Right ventricle myocardium inferior (tissue), 1 donor: ENCODE data around the gene HLA-G. TPM values are rescaled to one million over a fixed set of nuclear protein-coding genes. Genes with fewer than 3 reads are reported as not detected.

ENCODE experiments used
- ATAC-seq: fragments of 200-7000 bp; cut with Tn5 transposase; one replicate; pipeline ENCODE4 v1.9.1; 2020; ENCODE audit warnings: mild to moderate bottlenecking, moderate library complexity
- DNase-seq: peaks from one replicate; pipeline ENCODE4 v3.0.0; 2021; ENCODE audit errors: missing footprints
- intact Hi-C: fragments of 100-400 bp; cut with DNase I; formaldehyde crosslinking; loops from one replicate; pipeline ENCODE4 v1.11.0; 2022
- total RNA-seq: library from RNA; stranded (reverse); fragmentation: NEBNext Ultra II Directional; extraction: Animal tissue kit (Norgen Biotek cat#: 25700); gene quantifications from one replicate; pipeline ENCODE4 v1.2.1, GENCODE V29; 2021
- donor health status: DM: no; HTN: yes; CAD: no; lungs with severe emphysema.

The HLA-G gene
- total RNA-seq, 1 donor from 2014 or later, result not detected

DNA sequence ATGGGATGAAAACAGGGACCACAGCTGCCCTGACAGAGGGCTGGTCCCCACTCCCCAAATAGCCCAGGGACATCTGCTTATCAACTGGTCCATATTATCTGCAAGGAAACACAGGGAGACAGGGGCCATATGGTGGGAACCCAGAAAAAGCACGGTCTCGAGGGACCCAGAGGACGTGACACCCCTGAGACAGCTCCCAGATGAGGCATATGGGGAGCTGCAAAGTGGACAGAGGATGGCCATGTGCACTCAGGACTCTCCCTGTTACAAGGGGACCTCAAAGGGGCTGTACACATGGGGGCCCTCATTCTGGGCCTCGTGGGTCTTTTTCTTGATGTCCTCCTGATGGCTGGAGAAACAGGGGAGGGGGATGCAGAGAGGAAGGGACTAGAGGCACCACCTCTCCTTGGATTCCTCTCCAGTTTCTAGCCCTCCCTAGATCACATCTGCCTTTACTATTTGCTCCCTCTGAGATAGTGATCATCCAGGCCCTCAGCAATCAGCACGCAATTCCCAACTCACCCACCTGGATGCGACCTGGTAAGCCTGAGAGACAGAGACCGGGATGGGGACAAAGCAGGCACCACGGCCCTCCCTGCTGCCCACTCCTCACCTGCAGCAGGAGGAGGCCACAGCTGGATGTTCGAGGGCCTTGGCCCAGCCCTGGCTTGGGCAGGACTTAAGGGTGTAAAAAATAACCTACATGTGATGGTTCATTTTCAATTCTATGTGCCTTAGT lies 13.1 kb upstream of the HLA-G start:
- DNase-seq (no peak), ATAC-seq (no peak)
- intact Hi-C loops, result no loop called here

DNA sequence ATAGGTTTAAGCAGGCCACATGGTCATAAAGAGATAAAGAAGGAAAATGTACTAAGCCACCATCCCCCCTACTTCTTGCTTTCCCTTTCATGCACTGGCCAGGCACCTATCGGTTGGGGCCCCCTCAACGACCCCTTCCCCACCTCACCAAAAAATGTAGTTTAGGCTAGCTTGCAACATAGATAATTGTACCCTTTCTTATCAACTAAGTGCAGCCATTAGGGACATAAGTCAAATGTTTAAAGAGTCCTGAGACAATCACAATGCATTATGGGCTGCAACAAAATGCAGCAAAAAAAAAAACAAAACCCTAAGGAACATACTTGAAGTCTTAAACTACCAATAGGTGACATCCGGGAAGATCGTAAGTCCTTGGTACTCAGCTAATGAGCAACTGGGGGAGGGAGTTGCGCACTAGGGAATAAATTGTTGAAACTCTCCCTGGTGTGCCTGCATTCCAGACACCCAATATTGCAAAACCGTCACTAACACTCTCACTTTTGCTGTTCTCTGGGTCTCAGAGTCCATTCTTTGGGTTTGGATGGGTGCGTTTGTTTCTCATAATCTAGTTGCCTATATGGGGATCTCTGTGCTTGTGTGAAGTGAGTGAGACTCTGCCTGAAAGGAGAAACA lies 12.4 kb upstream of the HLA-G start:
- ATAC-seq (no peak), DNase-seq (no peak)
- intact Hi-C loops, result no loop called here

DNA sequence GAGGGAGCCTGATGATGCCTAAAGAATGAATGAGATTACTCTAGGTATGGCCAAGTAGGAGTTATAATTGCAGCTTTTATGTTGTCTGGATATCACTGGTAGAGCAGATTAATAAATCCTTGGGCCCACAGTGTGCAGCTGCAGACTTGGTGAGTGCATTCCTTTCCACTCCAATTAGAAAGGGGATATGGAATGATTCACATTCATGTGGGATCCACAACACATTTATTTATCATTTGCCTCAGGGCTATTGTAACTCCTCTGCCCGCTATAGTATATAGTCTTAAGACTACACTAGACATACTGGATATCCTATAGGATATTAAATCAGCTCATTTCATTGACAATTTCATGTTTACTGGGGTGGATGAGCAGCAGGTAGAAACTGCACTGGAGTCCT lies 11.6 kb upstream of the HLA-G start:
- DNase-seq, result no peak
- intact Hi-C loops, result no loop called here
- ATAC-seq, result no peak

DNA sequence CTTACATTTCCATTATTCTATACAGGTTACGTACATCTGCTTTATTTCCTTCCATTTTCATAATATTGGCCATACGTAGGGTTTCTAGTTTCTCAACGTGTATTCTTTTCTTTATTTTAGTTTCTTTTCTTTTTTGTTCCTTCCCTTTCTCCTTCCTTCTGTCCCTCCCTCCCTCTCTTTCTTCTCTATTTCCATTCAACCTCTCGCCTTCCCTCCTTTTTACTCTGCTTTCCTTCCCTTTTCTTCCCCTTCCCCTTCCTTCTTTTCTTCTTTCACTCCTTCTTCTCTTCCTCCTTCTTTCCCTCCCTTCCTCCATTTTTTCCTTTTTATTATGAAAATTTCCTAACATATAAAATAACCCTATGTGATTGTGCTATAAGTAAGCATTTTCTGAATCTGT lies 8.7 kb upstream of the HLA-G start:
- no peak for ATAC-seq

DNA sequence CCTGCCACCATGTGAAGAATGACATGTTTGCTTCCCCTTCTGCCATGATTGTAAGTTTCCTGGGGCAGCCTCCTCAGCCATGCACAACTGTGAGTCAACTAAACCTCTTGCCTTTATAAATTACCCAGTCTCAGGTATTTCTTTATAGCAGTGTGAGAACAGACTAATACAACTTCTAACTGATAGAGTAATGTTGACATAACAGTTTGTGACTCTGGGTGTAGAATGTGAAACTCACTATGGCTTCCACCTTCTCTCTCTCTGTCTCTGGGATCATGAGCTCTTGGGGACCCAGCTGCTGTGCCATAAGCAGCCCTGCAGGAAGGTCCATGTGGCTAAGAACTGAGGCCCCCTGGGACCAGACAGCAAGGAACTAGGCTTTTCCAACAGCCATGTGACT lies 3.5 kb upstream of the HLA-G start:
- intact Hi-C loops, result no loop called here
- DNase-seq (no peak), ATAC-seq (no peak)

More for the DNA sequence above, 8.7 kb upstream of the HLA-G start:
- DNase-seq, result no peak
- intact Hi-C loops, result no loop called here

DNA sequence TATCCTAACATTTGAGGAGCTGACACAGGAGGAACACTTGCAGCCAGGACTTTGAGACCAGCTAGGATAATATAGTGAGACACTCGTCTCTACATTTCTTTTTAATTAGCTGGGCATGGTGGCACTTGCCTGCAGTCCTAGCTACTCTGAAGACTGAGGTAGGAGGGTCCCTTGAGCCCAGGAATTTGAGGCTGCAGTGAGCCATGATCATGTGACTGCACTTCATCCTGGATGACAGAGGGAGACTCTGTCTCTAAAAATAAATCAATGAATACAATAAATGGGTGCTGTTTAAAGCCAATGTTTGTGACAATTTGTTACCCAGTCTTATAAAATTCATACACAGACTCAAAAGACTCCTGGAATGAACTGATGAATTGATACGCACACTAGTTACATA lies 1.8 kb upstream of the HLA-G start:
- DNase-seq (no peak), ATAC-seq (no peak)
- intact Hi-C loops, result no loop called here

DNA sequence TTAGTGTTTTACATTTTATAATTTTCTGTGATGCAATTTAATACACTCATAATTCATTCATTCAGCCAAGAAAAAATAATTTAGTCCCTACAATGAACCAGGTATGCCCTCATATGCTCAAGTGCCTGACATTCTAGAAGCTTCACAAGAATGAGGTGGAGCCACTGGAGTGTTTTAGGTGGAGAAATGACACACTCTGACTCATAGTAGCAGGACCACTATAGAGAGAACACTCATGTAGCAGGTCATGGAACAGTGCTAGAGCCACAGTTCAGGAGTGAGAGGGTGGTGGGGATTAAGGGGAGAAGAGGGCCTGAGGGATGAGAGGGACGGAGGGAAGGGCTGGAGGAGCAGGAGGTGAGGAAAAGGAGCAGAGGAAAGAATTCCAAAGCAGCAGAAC lies 1.4 kb upstream of the HLA-G start:
- no peak for DNase-seq
- ATAC-seq, result no peak
- intact Hi-C loops, result no loop called here

DNA sequence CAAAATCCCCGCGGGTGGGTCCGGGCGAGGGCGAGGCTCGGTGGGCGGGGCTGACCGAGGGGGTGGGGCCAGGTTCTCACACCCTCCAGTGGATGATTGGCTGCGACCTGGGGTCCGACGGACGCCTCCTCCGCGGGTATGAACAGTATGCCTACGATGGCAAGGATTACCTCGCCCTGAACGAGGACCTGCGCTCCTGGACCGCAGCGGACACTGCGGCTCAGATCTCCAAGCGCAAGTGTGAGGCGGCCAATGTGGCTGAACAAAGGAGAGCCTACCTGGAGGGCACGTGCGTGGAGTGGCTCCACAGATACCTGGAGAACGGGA lies 809 bp downstream of the HLA-G start:
- intact Hi-C loops, result no loop called here
- ATAC-seq, result no peak

DNA sequence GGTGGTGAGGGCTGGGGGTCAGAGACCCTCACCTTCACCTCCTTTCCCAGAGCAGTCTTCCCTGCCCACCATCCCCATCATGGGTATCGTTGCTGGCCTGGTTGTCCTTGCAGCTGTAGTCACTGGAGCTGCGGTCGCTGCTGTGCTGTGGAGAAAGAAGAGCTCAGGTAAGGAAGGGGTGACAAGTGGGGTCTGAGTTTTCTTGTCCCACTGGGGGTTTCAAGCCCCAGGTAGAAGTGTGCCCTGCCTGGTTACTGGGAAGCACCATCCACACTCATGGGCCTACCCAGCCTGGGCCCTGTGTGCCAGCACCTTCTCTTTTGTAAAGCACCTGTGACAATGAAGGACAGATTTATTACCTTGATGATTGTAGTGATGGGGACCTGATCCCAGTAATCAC lies 2.1 kb downstream of the HLA-G start:
- intact Hi-C loops, result no loop called here
- ATAC-seq, result no peak
- peak; percentile 55 for DNase-seq

More for the DNA sequence above, 809 bp downstream of the HLA-G start:
- DNase-seq, result no peak

DNA sequence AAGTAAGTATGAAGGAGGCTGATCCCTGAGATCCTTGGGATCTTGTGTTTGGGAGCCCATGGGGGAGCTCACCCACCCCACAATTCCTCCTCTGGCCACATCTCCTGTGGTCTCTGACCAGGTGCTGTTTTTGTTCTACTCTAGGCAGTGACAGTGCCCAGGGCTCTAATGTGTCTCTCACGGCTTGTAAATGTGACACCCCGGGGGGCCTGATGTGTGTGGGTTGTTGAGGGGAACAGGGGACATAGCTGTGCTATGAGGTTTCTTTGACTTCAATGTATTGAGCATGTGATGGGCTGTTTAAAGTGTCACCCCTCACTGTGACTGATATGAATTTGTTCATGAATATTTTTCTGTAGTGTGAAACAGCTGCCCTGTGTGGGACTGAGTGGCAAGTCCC lies 2.8 kb downstream of the HLA-G start:
- ATAC-seq, result no peak
- intact Hi-C loops, result no loop called here

DNA sequence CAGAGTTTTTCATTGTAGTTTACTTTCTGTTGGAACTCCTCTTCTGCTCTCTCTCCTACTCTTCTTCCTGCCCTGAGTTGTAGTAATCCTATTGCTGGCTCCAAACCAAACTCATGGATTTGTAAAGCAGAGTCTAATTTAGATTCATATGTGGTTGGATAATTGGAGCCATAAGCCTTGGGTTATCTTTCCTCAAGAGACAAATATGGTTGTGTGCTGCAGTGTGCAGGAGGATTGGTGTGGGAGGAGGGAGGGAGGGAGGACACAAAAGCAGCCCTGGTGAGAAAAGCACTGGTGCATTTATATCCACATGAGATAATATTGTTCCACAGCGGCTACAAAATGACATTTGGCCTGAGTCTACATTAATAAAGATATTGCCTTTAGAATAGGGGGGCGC lies 4.2 kb downstream of the HLA-G start:
- DNase-seq, result no peak
- no peak for ATAC-seq
- intact Hi-C loops, result no loop called here

More for the DNA sequence above, 2.8 kb downstream of the HLA-G start:
- no peak for DNase-seq

DNA sequence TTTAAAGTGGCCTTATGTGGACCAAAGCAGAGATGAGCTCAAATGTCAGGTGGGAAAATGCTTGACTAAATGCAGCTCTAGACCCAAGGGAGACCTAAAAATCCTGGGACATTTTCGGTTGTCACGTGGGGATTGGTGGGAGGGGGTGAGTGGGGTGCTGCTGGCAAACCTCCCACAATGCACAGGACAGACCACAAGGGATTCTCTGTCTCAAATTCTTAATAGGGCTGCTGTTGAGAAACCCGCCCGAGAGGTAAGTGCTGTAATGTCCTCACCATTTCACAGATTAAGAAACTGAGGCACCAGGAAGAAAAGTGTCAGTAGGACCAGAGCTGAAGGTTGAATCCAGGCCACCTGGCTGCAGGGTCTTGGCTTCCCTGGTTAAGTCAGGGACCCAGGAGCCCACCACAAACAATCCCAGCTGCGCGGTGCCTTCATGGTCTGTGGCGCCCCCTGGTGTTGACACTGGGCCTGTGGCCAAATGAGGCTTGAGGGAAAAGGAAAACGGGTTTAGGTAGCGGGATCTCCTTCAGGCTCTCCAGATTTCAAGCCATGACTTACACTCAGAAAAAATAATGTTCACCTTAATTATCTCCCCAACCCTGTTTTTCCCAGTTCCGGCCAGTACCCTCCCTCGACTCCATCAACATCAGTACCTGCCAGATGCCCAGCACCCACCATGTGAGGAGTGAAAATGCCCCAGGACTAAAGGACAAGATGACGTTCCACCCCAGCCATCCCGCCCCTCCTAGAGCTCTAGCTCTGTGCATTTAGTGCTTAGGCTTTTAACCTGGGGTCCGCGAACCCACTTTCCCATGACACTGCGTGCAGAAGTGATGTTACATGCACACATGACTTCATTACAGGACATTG lies 7.2 kb downstream of the HLA-G start:
- DNase-seq, result peak; percentile 72
- intact Hi-C loops, result loop anchor here (1.0 kb wide), 2 partner anchors 96 to 128 kb away; no protein-coding TSS in a partner anchor

DNA sequence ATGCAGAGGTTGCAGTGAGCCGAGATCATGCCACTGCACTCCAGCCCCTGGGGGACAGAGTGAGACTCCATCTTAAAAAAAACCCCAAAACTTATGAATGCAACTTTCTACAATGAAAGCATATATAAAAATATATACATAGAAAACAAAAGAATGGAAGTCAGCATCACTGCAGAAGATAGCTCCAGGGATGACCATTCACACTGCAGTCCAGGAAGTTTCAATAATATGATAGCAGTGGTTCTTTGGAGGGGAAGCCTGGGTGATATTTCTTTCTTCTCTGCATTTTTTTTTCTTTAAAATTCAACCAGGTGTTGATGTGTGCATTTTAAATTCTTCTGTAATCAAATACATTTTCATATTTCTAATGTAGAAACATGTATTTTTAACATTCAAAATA lies 12.3 kb downstream of the HLA-G start:
- intact Hi-C loops, result no loop called here
- DNase-seq (no peak), ATAC-seq (no peak)

More for the DNA sequence above, 7.2 kb downstream of the HLA-G start:
- peak; percentile 48 for ATAC-seq

DNA sequence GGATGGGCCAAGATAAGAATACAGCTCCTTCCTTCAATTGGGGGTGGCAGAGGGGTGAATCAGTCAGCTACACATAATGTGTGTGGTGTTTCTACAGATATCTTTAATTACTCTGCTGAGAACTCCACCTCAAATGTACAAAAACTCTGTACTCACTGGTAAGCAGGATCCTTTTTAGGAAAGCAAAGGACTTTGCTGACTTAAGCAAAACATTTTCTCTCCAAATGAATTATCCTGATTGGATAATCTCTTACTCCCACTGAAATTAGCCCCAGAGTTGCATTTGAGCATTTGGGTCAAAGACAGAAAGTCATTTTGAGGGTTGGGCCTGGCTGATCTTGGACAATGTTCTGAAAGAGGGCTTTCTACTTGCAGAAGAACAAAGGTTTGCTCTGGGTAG lies 13.4 kb downstream of the HLA-G start:
- no peak for DNase-seq
- intact Hi-C loops, result no loop called here

DNA sequence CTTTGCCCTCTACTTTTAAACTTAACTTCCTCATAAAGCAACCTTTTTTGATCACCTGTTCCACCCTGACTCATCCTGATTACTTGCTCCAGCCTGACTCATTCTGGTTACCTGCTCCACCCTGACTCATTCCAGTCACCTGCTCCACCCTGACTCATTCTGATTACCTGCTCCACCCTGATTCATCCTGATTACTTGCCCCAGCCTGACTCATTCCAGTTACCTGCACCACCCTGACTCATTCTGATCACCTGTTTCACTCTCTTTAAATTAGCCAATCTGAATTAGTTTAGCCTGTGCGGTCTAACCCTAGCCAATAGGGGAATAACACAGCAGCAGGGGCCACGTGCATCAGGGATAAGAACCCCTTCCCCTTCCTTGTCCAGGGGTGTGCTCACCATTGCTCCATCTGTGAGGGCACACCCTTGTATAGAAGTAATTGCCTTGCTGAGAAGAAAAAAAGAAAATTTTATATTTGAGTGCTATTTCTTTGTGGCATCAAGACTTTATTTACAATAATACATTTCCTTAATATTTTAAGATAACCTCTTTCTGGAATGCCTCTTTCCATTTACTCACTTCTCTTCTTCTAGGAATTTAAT lies 17.9 kb downstream of the HLA-G start:
- DNase-seq (no peak), ATAC-seq (no peak)
- intact Hi-C loops, result no loop called here

More for the DNA sequence above, 13.4 kb downstream of the HLA-G start:
- no peak for ATAC-seq

DNA sequence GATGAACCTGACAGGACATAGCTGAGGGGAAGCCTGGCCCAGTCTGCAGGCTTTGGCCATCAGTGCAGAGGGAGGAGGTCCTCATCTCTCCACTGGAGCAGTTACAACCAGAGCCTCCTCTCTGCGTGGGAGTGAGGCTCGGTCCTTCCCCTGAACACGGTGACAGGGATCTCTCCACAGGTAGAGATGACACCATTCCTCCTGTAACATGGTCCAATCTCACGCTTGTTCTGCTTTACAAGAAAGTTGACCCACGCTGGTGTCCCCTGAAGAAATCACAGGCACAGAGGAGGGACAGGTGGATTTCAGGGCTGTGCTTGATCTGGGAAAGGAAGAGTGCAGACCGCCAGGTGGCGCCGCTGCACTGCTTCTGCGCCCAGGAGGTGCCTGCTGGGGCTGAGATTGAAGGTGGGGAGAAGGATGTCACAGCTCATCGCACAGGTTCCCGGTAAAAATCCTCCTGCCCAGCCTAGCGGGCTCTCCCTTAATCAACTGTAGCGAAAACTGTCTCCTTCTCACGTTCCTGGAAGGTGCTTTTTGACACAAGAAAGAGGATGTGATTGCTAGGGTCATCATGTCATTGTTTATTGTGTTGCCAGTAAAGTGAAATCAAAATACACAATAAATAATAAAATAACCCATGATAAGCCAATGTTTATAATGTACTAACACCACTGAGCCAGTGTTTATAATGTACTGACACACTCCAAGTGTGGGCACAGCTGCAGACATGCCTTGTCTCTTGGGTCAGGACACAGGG lies 20.4 kb downstream of the HLA-G start:
- DNase-seq (peak; percentile 92), ATAC-seq (peak; percentile 89)
- intact Hi-C loops, result loop anchor here (1.0 to 2.0 kb wide), 2 partner anchors 51 to 165 kb away; no protein-coding TSS in a partner anchor

DNA sequence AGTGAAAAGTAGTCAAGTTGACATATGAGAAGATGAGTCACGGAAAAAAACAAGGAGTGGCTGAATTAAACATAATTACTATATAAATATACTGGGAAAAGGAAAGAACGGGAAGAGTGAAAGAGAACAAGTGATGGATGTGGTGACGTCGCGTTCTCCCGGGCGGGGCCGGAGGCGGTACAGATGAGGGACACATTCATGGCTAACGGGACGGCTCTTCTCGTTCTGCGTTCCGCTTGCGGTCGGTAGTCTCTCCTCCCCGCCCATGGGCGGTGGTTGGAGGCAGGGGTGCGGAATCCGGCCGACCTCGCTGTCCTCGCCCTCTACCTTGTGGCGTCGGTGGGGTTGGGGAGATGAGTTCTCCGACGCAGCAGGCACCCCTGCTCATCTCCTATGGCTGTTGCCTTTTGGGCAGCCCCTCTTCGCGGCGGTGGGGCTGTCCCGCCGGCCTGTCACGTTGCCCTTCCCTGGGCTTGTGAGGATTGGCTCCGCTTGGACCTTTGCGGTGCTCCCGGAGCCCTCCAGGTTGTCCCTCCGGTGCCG lies 22.5 kb downstream of the HLA-G start:
- DNase-seq (no peak), ATAC-seq (no peak)
- intact Hi-C loops, result no loop called here

DNA sequence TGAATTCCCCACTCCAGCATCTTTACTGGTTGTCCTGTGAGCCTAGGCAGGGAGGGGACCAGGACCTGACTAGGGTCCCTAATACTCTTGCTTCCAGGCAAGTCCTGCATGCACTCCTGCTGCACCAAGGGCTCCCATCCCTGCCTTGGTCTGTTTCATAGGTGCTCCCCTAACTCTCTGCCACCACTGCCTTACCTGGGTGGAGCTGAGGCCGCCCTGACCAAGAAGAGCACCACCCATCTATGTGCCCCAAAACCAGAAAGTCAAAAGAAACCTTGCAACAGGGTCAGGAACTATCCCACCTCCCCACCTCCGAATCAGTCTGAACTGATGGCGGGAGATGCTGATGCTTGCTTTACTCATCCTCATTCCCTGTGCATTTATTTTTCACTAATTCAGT lies 23.6 kb downstream of the HLA-G start:
- intact Hi-C loops, result no loop called here
- DNase-seq (no peak), ATAC-seq (no peak)
